Measurements from ENCODE around the gene PLCH2.

Gene PLCH2

GRCh38 chr1:2477791-2478499 lies 1.9 kb downstream of the PLCH2 start:
- no peak for DNase-seq (ENCODE audit: low read depth)

- DNase-seq (ENCODE audit: low read depth): no peak
Observed at GRCh38 chr1:2479186-2479585, 3.1 kb downstream of the PLCH2 start.

- DNase-seq (ENCODE audit: low read depth): no peak
Observed at GRCh38 chr1:2479618-2480017, 3.5 kb downstream of the PLCH2 start.

GRCh38 chr1:2480236-2480985 lies 4.3 kb downstream of the PLCH2 start:
- no peak for DNase-seq (ENCODE audit: low read depth)

GRCh38 chr1:2480986-2481364 lies 4.9 kb downstream of the PLCH2 start:
- DNase-seq (ENCODE audit: low read depth): no peak

GRCh38 chr1:2481885-2482284 lies 5.8 kb downstream of the PLCH2 start:
- no peak for DNase-seq (ENCODE audit: low read depth)

- no peak for DNase-seq (ENCODE audit: low read depth)
Observed at GRCh38 chr1:2482588-2482987, 6.5 kb downstream of the PLCH2 start.

- DNase-seq (ENCODE audit: low read depth): no peak
Observed at GRCh38 chr1:2483026-2483425, 6.9 kb downstream of the PLCH2 start.

GRCh38 chr1:2483970-2484369 lies 7.9 kb downstream of the PLCH2 start:
- no peak for DNase-seq (ENCODE audit: low read depth)

GRCh38 chr1:2486041-2486440 lies 10.0 kb downstream of the PLCH2 start:
- no peak for DNase-seq (ENCODE audit: low read depth)

GRCh38 chr1:2486558-2486957 lies 10.5 kb downstream of the PLCH2 start:
- no peak for DNase-seq (ENCODE audit: low read depth)

- DNase-seq (ENCODE audit: low read depth): no peak
Observed at GRCh38 chr1:2488688-2489087, 12.6 kb downstream of the PLCH2 start.

GRCh38 chr1:2489615-2490014 lies 13.5 kb downstream of the PLCH2 start:
- DNase-seq (ENCODE audit: low read depth): no peak

- DNase-seq (ENCODE audit: low read depth): no peak
Observed at GRCh38 chr1:2492091-2492490, 16.0 kb downstream of the PLCH2 start.

GRCh38 chr1:2493218-2493617 lies 17.1 kb downstream of the PLCH2 start:
- DNase-seq (ENCODE audit: low read depth): no peak

- no peak for DNase-seq (ENCODE audit: low read depth)
Observed at GRCh38 chr1:2493691-2494322, 17.7 kb downstream of the PLCH2 start.

- no peak for DNase-seq (ENCODE audit: low read depth)
Observed at GRCh38 chr1:2494323-2494693, 18.2 kb downstream of the PLCH2 start.

GRCh38 chr1:2495026-2495425 lies 18.9 kb downstream of the PLCH2 start:
- no peak for DNase-seq (ENCODE audit: low read depth)

- no peak for DNase-seq (ENCODE audit: low read depth)
Observed at GRCh38 chr1:2495546-2495945, 19.5 kb downstream of the PLCH2 start.

- DNase-seq (ENCODE audit: low read depth): no peak
Observed at GRCh38 chr1:2496087-2496622, 20.1 kb downstream of the PLCH2 start.

- no peak for DNase-seq (ENCODE audit: low read depth)
Observed at GRCh38 chr1:2496746-2497145, 20.7 kb downstream of the PLCH2 start.

GRCh38 chr1:2497891-2498290 lies 21.8 kb downstream of the PLCH2 start:
- DNase-seq (ENCODE audit: low read depth): no peak

- no peak for DNase-seq (ENCODE audit: low read depth)
Observed at GRCh38 chr1:2498648-2499047, 22.6 kb downstream of the PLCH2 start.
